K562 (cell line): ENCODE measurements around the gene IQGAP3. TPM values are rescaled to one million over a fixed set of nuclear protein-coding genes. Genes with fewer than 3 reads are reported as not detected.
A peak's percentile ranks its signal among the peaks of the same experiment; 100 is the strongest.

Experiments used
- ATAC-seq: fragments of 200-7000 bp; cut with Tn5 transposase; 3 replicates; pipeline ENCODE4 v1.9.1; 2020; ENCODE audit warnings: moderate library complexity
- BruUV-seq: library from RNA; stranded (reverse); fragments of 400-500 nt; replicated peaks from 2 replicates; lab custom pipeline; 2021; lab: Mats Ljungman, UMichigan
- CTCF ChIA-PET: fragments of 300-600 bp; formaldehyde crosslinking; extraction: SDS; loops from one replicate; lab custom pipeline; 2021; ENCODE audit warnings: low intra/inter-chr PET ratio; lab: Yijun Ruan, JAX
- POLR2A ChIA-PET: fragments of 300-600, 350-650 bp; sonication (Branson Sonifier 250); formaldehyde crosslinking; extraction: SDS; loops from one replicate; lab custom pipeline; 2021; ENCODE audit warnings: antibody characterized with exemption, inconsistent platforms; lab: Yijun Ruan, JAX
- DNase-seq, 4 experiments: peaks; one replicate each; pipeline versions ENCODE4 v3.0.0 to v3.0.0-alpha.2; 2011 to 2018; ENCODE audit warnings: low spot score in 3 of 4, mixed read lengths in 3 of 4; ENCODE audit errors: extremely low read depth in 1 of 4
- FAIRE-seq: peaks from 2 replicates; lab custom pipeline; 2011; peaks lifted over from hg19 to GRCh38; lab: Jason Lieb, UNC
- H2AFZ ChIP-seq: 2 replicates; pipeline ENCODE4 v1.6.0; 2011; ENCODE audit warnings: low read depth, low read length, control low read depth, inconsistent platforms
- H3K27ac ChIP-seq: fragments of 200-600 bp; 3 replicates; pipeline ENCODE4 v1.8.0; 2011; ENCODE audit warnings: low read depth, mild to moderate bottlenecking, control low read depth, inconsistent platforms, low read length, moderate library complexity, mixed read lengths; ENCODE audit errors: extremely low read depth
- H3K27me3 ChIP-seq, 2 experiments: fragments of 300-600 bp in 1 of 2; 2 replicates in 1 of 2; 3 replicates in 1 of 2; pipeline versions ENCODE4 v1.6.0 to v1.8.0; 2011; ENCODE audit warnings: inconsistent platforms in 2 of 2, low read length in 2 of 2, mild to moderate bottlenecking in 1 of 2, mixed read lengths in 1 of 2, moderate library complexity in 1 of 2; ENCODE audit not compliant: control insufficient read depth in 2 of 2, insufficient read depth in 2 of 2
- H3K36me3 ChIP-seq: fragments of 300-600 bp; 3 replicates; pipeline ENCODE4 v1.8.0; 2011; ENCODE audit warnings: mild to moderate bottlenecking, low read length, inconsistent platforms; ENCODE audit not compliant: control insufficient read depth, insufficient read depth
- H3K4me1 ChIP-seq, 2 experiments: fragments of 200-600 bp in 1 of 2; replicated peaks in 1 of 2; 2 replicates in 1 of 2; 3 replicates in 1 of 2; pipeline versions ENCODE4 v1.5.1 to v1.8.0; 2011; ENCODE audit warnings: inconsistent platforms in 2 of 2, low read length in 2 of 2, mild to moderate bottlenecking in 1 of 2, mixed read lengths in 1 of 2, moderate library complexity in 1 of 2; ENCODE audit not compliant: control insufficient read depth in 2 of 2, insufficient read depth in 2 of 2
- H3K4me2 ChIP-seq: 2 replicates; pipeline ENCODE4 v1.6.1; 2011; ENCODE audit warnings: low read length, control low read depth, inconsistent platforms, mixed read lengths; ENCODE audit not compliant: insufficient read depth
- H3K4me3 ChIP-seq: fragments of 200-600 bp; sonication (generic), shearing (Covaris generic); 2 replicates; pipeline ENCODE4 v1.5.1; 2016; ENCODE audit warnings: control low read depth, inconsistent platforms
- H3K79me2 ChIP-seq: fragments of 200-600 bp; 3 replicates; pipeline ENCODE4 v1.8.0; 2011; ENCODE audit warnings: low read length, inconsistent platforms; ENCODE audit not compliant: control insufficient read depth, insufficient read depth
- H3K9ac ChIP-seq, 2 experiments: 2 replicates each; pipeline versions ENCODE4 v1.6.0 to v1.6.1; 2011; ENCODE audit warnings: low read depth in 2 of 2, low read length in 2 of 2, control low read depth in 1 of 2, inconsistent platforms in 1 of 2, mild to moderate bottlenecking in 1 of 2, mixed read lengths in 1 of 2; ENCODE audit not compliant: insufficient read depth in 1 of 2
- H3K9me1 ChIP-seq: one replicate; pipeline ENCODE4 v1.6.0; 2011; ENCODE audit warnings: inconsistent platforms, mild to moderate bottlenecking, low read length, moderate library complexity; ENCODE audit not compliant: control insufficient read depth, insufficient read depth
- H3K9me3 ChIP-seq: replicated peaks from 2 replicates; pipeline ENCODE4 v1.5.1; 2011; ENCODE audit warnings: low read depth, low read length, inconsistent platforms; ENCODE audit not compliant: control insufficient read depth, insufficient read depth
- H4K20me1 ChIP-seq: replicated peaks from 2 replicates; pipeline ENCODE4 v1.6.1; 2011; ENCODE audit warnings: low read length, inconsistent platforms, mixed read lengths; ENCODE audit not compliant: control insufficient read depth, insufficient read depth
- ZEB2 ChIP-seq: fragments of 450-650 bp; IDR thresholded peaks from 2 replicates; pipeline ENCODE4 v1.6.1; 2016
- ZNF75A ChIP-seq: fragments of 450-650 bp; formaldehyde crosslinking; IDR thresholded peaks from 2 replicates; pipeline ENCODE4 v1.4.0; 2020; ENCODE audit warnings: mild to moderate bottlenecking
- WGBS: fragments of 100-300 bp; shearing (Covaris generic); methylation state at CpG from one replicate; pipeline ENCODE4 v1.1.6; 2016; ENCODE audit warnings: low coverage, mixed read lengths; ENCODE audit not compliant: insufficient coverage; ENCODE audit errors: missing lambda C conversion rate; 5-methylcytosine and 5-hydroxymethylcytosine counted together
- in situ Hi-C: fragments of 300-500 bp; cut with MboI; formaldehyde crosslinking; loops from 4 replicates; pipeline ENCODE4 v1.15.0; 2018; ENCODE audit warnings: inconsistent platforms, mixed read lengths
- intact Hi-C: fragments of 100-400 bp; cut with micrococcal nuclease; formaldehyde crosslinking; loops from 2 replicates; pipeline ENCODE4 v1.14.2; 2022
- polyA plus RNA-seq, 8 experiments: library from polyadenylated mRNA; depleted of rRNA in 4 of 8; stranded (reverse) in 5 of 8; unstranded in 3 of 8; fragments of >200 nt; fragmentation: Nextera tagmentation in 2 of 8; fragmentation: Illumina TruSeq in 1 of 8; extraction: Ambion mirVana in 2 of 8; extraction: Trizol in 1 of 8; gene quantifications; 2 replicates each; pipeline versions ENCODE4 v1.2.1 to v1.2.3, GENCODE V29; 2011 to 2014; ENCODE audit warnings: inconsistent platforms in 1 of 8, missing spikeins in 1 of 8
- total RNA-seq, 7 experiments: library from RNA; depleted of rRNA in 6 of 7; stranded (reverse); fragments of >200 nt in 6 of 7; fragmentation: Illumina TruSeq in 2 of 7; extraction: Trizol in 2 of 7; gene quantifications; 2 replicates each; pipeline versions ENCODE4 v1.2.1 to v1.2.3, GENCODE V29; 2011 to 2021; ENCODE audit warnings: low replicate concordance in 1 of 7
- TF ChIP-seq, protein P1 (sequence below): sonication (generic); formaldehyde crosslinking; IDR thresholded peaks from 2 replicates; pipeline ENCODE4 v1.8.0; 2023; ENCODE audit warnings: missing genetic modification reagents, mild to moderate bottlenecking, borderline replicate concordance

The IQGAP3 gene
- total and polyA plus RNA-seq, 9 of the 15 experiments (the other 6 are each of a cell fraction or from before 2014, with no cell fraction given), result 1.4 to 16.6 (median 11.9) TPM

- Histone ChIP-seq H3K27ac (no peak overlapping the region), H3K9me3 (no peaks in the 10 kb centered on the region), H3K36me3 (no peaks in the 10 kb centered on the region), H3K9me1 (no peaks in the 10 kb centered on the region), H3K9ac (peak overlapping the region in 1 of 2 experiments; percentile 37; a peak in 2 of 4 replicates), H3K27me3 (no peaks in the 10 kb centered on the region), H3K4me3 (no peak overlapping the region), H3K4me2 (no peak overlapping the region), H3K79me2 (no peaks in the 10 kb centered on the region), H4K20me1 (no peaks in the 10 kb centered on the region), H2AFZ (no peak overlapping the region), H3K4me1 (peaks cover 0 to 10% of the 10 kb centered on the region in 2 experiments; a peak in 4 of 5 replicates)
- WGBS, result 48% methylated on average over 20 of the region's 21 CpGs
- intact Hi-C loops, result no loop called here
- ATAC-seq (no peak), FAIRE-seq (no peak), DNase-seq (no peak)
- POLR2A ChIA-PET, result interaction anchor here (0.6 to 1.1 kb wide), 6 partner anchors 9 to 242 kb away, joined by 3 to 5 read pairs (median 3); partner anchors contain the start of gene GPATCH4
- CTCF ChIA-PET, result interaction anchor here (0.6 to 2.5 kb wide), 2 partner anchors 20 to 26 kb away, joined by 4 to 8 read pairs; no protein-coding TSS in a partner anchor
- in situ Hi-C loops, result no loop called here
- TF ChIP-seq ZEB2 (no peak), ZNF75A (CRISPR knock-in tag) (no peak)
- TF ChIP-seq, protein P1, sequence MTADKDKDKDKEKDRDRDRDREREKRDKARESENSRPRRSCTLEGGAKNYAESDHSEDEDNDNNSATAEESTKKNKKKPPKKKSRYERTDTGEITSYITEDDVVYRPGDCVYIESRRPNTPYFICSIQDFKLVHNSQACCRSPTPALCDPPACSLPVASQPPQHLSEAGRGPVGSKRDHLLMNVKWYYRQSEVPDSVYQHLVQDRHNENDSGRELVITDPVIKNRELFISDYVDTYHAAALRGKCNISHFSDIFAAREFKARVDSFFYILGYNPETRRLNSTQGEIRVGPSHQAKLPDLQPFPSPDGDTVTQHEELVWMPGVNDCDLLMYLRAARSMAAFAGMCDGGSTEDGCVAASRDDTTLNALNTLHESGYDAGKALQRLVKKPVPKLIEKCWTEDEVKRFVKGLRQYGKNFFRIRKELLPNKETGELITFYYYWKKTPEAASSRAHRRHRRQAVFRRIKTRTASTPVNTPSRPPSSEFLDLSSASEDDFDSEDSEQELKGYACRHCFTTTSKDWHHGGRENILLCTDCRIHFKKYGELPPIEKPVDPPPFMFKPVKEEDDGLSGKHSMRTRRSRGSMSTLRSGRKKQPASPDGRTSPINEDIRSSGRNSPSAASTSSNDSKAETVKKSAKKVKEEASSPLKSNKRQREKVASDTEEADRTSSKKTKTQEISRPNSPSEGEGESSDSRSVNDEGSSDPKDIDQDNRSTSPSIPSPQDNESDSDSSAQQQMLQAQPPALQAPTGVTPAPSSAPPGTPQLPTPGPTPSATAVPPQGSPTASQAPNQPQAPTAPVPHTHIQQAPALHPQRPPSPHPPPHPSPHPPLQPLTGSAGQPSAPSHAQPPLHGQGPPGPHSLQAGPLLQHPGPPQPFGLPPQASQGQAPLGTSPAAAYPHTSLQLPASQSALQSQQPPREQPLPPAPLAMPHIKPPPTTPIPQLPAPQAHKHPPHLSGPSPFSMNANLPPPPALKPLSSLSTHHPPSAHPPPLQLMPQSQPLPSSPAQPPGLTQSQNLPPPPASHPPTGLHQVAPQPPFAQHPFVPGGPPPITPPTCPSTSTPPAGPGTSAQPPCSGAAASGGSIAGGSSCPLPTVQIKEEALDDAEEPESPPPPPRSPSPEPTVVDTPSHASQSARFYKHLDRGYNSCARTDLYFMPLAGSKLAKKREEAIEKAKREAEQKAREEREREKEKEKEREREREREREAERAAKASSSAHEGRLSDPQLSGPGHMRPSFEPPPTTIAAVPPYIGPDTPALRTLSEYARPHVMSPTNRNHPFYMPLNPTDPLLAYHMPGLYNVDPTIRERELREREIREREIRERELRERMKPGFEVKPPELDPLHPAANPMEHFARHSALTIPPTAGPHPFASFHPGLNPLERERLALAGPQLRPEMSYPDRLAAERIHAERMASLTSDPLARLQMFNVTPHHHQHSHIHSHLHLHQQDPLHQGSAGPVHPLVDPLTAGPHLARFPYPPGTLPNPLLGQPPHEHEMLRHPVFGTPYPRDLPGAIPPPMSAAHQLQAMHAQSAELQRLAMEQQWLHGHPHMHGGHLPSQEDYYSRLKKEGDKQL, result no peak
- BruUV-seq, result no TSS peak
These were observed 9.5 kb upstream of the IQGAP3 start for GRCh38 chr1:156581661-156582387.
